GM23338 (cell line): ENCODE results near the gene FBLN2.

Experiments
- CTCF ChIP-seq, 2 experiments: fragments of 200-600 bp in 1 of 2; sonication (generic) in 1 of 2; conservative IDR thresholded peaks; 2 replicates each; pipeline versions ENCODE4 v1.5.1 to v1.6.1; 2016 to 2017; ENCODE audit warnings: antibody characterized with exemption in 2 of 2, low read depth in 2 of 2, mild to moderate bottlenecking in 2 of 2, moderate library complexity in 1 of 2
- EZH2 ChIP-seq: fragments of 200-600 bp; sonication (generic); IDR thresholded peaks from one replicate; pipeline ENCODE4 v1.8.0; 2017; ENCODE audit warnings: antibody characterized with exemption, mild to moderate bottlenecking, low read depth; ENCODE audit not compliant: unreplicated experiment
- EZH2phosphoT487 ChIP-seq: fragments of 200-600 bp; sonication (generic); IDR thresholded peaks from one replicate; pipeline ENCODE4 v1.8.1; 2018; ENCODE audit warnings: antibody characterized with exemption; ENCODE audit not compliant: unreplicated experiment
- JUNB ChIP-seq: IDR thresholded peaks from one replicate; pipeline ENCODE4 v1.6.1; 2016; ENCODE audit warnings: antibody characterized with exemption; ENCODE audit not compliant: unreplicated experiment
- POLR2AphosphoS5 ChIP-seq: IDR thresholded peaks from 2 replicates; pipeline ENCODE4 v1.6.1; 2016; ENCODE audit warnings: antibody characterized with exemption, low read depth
- REST ChIP-seq: IDR thresholded peaks from one replicate; pipeline ENCODE4 v1.6.1; 2018; ENCODE audit warnings: antibody characterized with exemption; ENCODE audit not compliant: unreplicated experiment
- ZNF114 ChIP-seq: fragments of 250-450 bp; sonication (Bioruptor Pico); IDR thresholded peaks from 2 replicates; pipeline ENCODE4 v1.5.0; 2020; ENCODE audit warnings: mild to moderate bottlenecking, moderate library complexity

- TF ChIP-seq EZH2phosphoT487, result no peak
- TF ChIP-seq CTCF (conservative IDR thresholded peaks at IDR 0.05; ENCODE audit: low read depth in 2 of 2), result no peak
- no peak for TF ChIP-seq EZH2
- TF ChIP-seq ZNF114 (CRISPR knock-in tag), result no peak
- no peak for TF ChIP-seq POLR2AphosphoS5
- no peak for TF ChIP-seq JUNB
- TF ChIP-seq REST, result no peak
Observed at GRCh38 chr3:13590841-13591520, 42.1 kb downstream of the FBLN2 start.
